Ovary (tissue), 9 donors: Measurements from ENCODE around the gene MOSPD2. TPM values are rescaled to one million over a fixed set of nuclear protein-coding genes. Genes with fewer than 3 reads are reported as not detected.

Experiments
- DNase-seq, 5 donors: peaks; one replicate each; pipeline ENCODE4 v3.0.0-alpha.2; 2019 to 2020
- H3K27ac ChIP-seq, 2 donors: fragments of 200-600 bp; one replicate each; pipeline versions ENCODE4 v1.5.1 to v1.8.0; 2019 to 2022
- H3K27me3 ChIP-seq: fragments of 200-600 bp; one replicate; pipeline ENCODE4 v1.8.0; 2022
- H3K36me3 ChIP-seq: fragments of 200-600 bp; sonication (generic); one replicate; pipeline ENCODE4 v1.5.1; 2019
- H3K4me1 ChIP-seq: one replicate; pipeline ENCODE4 v1.8.1; 2013; ENCODE audit warnings: mild to moderate bottlenecking, moderate library complexity; ENCODE audit not compliant: insufficient read depth
- H3K4me3 ChIP-seq: fragments of 200-600 bp; sonication (generic); one replicate; pipeline ENCODE4 v1.5.1; 2017
- H3K9me3 ChIP-seq, 2 donors: fragments of 200-600 bp in 1 of 2; sonication (generic) in 1 of 2; one replicate each; pipeline versions ENCODE4 v1.5.1 to v1.8.1; 2013 to 2019; ENCODE audit warnings: mild to moderate bottlenecking in 1 of 2, moderate library complexity in 1 of 2
- CTCF ChIP-seq, 3 donors: fragments of 450-650 bp in 2 of 3; fragments of 200-600 bp in 1 of 3; IDR thresholded peaks; one replicate each; pipeline versions ENCODE4 v1.5.1 to v1.8.0; 2016 to 2022; ENCODE audit warnings: antibody characterized with exemption in 3 of 3, mild to moderate bottlenecking in 1 of 3
- EP300 ChIP-seq: sonication (generic); formaldehyde crosslinking; IDR thresholded peaks from one replicate; pipeline ENCODE4 v1.6.1; 2017; ENCODE audit warnings: antibody characterized with exemption
- POLR2A ChIP-seq: fragments of 450-650 bp; IDR thresholded peaks from one replicate; pipeline ENCODE4 v1.6.1; 2017; ENCODE audit warnings: antibody characterized with exemption, mild to moderate bottlenecking, moderate library complexity
- WGBS, 3 donors: extraction: QIAGEN DNeasy Blood & Tissue Kit in 1 of 3; methylation state at CpG; one replicate each; pipeline versions ENCODE4 v1.1.5 to v1.1.7; 2013 to 2017; 5-methylcytosine and 5-hydroxymethylcytosine counted together
- intact Hi-C, 4 donors: fragments of 100-400 bp; cut with DNase I; formaldehyde crosslinking; loops; one replicate each; pipeline versions ENCODE4 v1.11.0 to v1.15.1; 2022 to 2023
- polyA plus RNA-seq, 2 donors: library from polyadenylated mRNA; stranded (reverse); fragments of 200-250 nt in 1 of 2; fragments of 350-450 nt in 1 of 2; fragmentation: Illumina TruSeq in 1 of 2; extraction: RNeasy Lipid Tissue Mini Kit (QIAGEN cat#74804) in 1 of 2; gene quantifications; one replicate each; pipeline ENCODE4 v1.2.3, GENCODE V29; 2013 to 2014
- total RNA-seq, 7 donors: library from RNA; depleted of rRNA in 2 of 7; stranded (reverse); fragments of >200 nt in 2 of 7; fragmentation: NEBNext Ultra II Directional in 3 of 7; extraction: Animal tissue kit (Norgen Biotek cat#: 25700) in 3 of 7; gene quantifications; one replicate each; pipeline versions ENCODE4 v1.1.0 to v1.2.4, GENCODE V29; 2016 to 2023
- donor health status: DM: no; HTN: no; CAD: no; lungs with moderate emphysema.
- donor health status: DM: no; HTN: no; CAD: no.
- donor health status: Bipolar disorder and iron deficiency.
- donor health status: DM: yes; HTN: yes; CAD: no.
- donor health status: DM: no; HTN: no; CAD: no.
- donor health status: DM: yes; HTN: yes; CAD: no.

Gene MOSPD2
- total and polyA plus RNA-seq, 9 donors = 6.0 to 18.7 (median 11.2) TPM

DNA sequence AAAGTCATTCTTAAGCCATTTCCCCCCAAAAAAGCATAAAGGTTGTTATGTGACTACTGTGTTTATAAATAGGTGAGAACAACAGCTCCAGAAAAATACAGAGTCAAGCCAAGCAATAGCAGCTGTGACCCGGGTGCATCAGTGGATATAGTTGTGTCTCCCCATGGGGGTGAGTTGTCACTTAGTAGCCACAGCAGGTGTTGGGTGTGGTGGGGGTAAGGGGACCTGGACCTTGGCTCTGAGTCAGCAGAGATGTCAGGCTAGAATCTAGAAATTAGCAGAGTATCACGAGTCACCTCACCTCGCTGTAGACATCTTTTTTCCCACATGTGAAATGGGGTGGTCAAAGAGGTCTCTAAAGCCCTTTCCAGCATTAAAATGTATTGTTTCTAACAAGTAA is 42.4 kb downstream of the MOSPD2 start:
- intact Hi-C loops = no loop called here
- 77 to 79% (median 77%) methylated on average over 3 of the region's 3 CpGs for WGBS, 3 donors
- H3K36me3 ChIP-seq = no peaks in the 10 kb centered on the region
- no peak overlapping the region for H3K4me3 ChIP-seq
- DNase-seq = no peak
- H3K4me1 ChIP-seq = no peaks in the 10 kb centered on the region
- H3K27me3 ChIP-seq = no peaks in the 10 kb centered on the region
- TF ChIP-seq POLR2A = no peak
- TF ChIP-seq CTCF (IDR thresholded peaks at IDR 0.05) = no peak
- no peak for TF ChIP-seq EP300
- H3K27ac ChIP-seq = no peak overlapping the region
- H3K9me3 ChIP-seq = no peaks in the 10 kb centered on the region

DNA sequence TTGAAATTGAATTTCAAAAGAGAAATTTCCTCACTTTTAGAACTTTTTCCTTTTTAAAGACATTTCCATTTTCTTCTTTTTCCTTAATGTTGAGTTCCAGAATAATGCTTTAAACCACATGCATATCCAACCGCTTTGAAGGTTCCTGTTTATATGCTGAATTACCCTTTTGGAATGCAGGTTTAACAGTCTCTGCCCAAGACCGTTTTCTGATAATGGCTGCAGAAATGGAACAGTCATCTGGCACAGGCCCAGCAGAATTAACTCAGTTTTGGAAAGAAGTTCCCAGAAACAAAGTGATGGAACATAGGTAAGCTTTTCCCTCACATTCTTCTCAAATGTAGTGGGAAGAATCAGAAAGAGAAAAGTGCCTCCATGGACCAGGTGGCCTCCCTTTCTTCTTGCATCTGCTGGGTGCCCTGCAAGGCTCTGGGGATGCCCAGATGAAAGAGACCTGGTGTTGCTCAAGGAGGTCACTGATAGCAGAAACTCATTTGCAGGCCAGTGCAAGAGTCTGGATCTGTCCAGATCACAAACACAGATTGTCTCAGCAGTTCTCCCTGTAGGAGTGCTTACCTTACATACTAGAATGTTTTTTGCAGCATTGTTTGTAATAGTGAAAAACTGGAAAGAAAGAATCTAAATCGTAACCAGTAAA is 42.9 kb downstream of the MOSPD2 start:
- H3K27me3 ChIP-seq = no peaks in the 10 kb centered on the region
- DNase-seq = no peak
- no peaks in the 10 kb centered on the region for H3K9me3 ChIP-seq
- no peaks in the 10 kb centered on the region for H3K4me1 ChIP-seq
- H3K36me3 ChIP-seq = no peaks in the 10 kb centered on the region
- TF ChIP-seq CTCF (IDR thresholded peaks at IDR 0.05) (no peak), EP300 (no peak), POLR2A (no peak)
- 42 to 55% (median 43%) methylated on average over 3 of the region's 3 CpGs for WGBS, 3 donors
- no peak overlapping the region for H3K4me3 ChIP-seq
- no peak overlapping the region for H3K27ac ChIP-seq
- intact Hi-C loops = no loop called here

GRCh38 chrX:14919407-14919806 is 46.2 kb downstream of the MOSPD2 start:
- Histone ChIP-seq H3K9me3 (no peaks in the 10 kb centered on the region), H3K4me1 (no peaks in the 10 kb centered on the region), H3K27me3 (no peaks in the 10 kb centered on the region), H3K4me3 (no peak overlapping the region), H3K27ac (no peak overlapping the region), H3K36me3 (no peaks in the 10 kb centered on the region)
- intact Hi-C loops = no loop called here
- WGBS, 3 donors = 19 to 38% (median 23%) methylated on average over 2 of the region's 2 CpGs
- TF ChIP-seq CTCF (IDR thresholded peaks at IDR 0.05) (no peak), EP300 (no peak), POLR2A (no peak)
- no peak for DNase-seq

- Histone ChIP-seq H3K27me3 (no peaks in the 10 kb centered on the region), H3K4me3 (no peak overlapping the region), H3K9me3 (no peaks in the 10 kb centered on the region), H3K4me1 (no peaks in the 10 kb centered on the region), H3K36me3 (no peaks in the 10 kb centered on the region), H3K27ac (no peak overlapping the region)
- intact Hi-C loops = no loop called here
- TF ChIP-seq EP300 (no peak), POLR2A (no peak), CTCF (IDR thresholded peaks at IDR 0.05) (no peak)
- WGBS, 3 donors = 50 to 57% (median 52%) methylated on average over 2 of the region's 2 CpGs
- DNase-seq = no peak
Observed at GRCh38 chrX:14920196-14920595, 47.0 kb downstream of the MOSPD2 start.
